ENCODE results near the gene WAPL. TPM values are rescaled to one million over a fixed set of nuclear protein-coding genes. Genes with fewer than 3 reads are reported as not detected.

Gene WAPL
- total and polyA plus RNA-seq, 2 of the 13 experiments (the other 11 are each of a cell fraction or from before 2014, with no cell fraction given): 13.2 to 43.5 TPM

DNA sequence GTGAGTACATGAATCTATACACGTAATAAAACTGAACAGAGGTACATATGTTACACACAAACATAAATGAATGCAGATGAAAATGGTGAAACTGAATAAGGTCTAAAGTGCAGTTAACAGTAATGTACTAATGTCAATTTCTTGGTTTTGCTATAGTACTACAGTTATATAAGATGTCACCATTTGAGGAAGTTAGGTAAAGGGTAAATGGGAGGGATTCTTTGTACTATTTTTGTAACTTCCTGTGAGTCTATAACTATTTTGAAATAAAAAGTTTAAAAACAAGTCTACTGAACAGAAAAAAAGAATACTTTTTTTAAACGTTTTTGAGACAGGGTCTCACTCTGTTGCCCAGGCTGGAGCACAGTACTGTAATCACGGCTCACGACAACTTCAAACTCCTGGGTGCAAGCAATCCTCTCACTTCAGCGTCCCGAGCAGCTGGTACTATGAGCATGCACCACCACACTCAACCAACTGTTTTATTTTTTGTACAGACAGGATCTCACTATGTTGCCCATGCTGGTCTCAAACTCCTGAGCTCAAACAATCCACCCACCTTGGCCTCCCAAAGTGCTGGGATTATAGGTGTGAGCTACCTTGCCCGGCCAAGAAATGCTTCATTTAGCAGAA is 71.5 kb downstream of the WAPL start:
- ChIA-PET CTCF (ENCODE audit: low intra/inter-chr PET ratio, low total read pairs) (no interaction called here), POLR2A (interaction anchor here (0.7 kb wide), 1 partner anchor 10 kb away, joined by 3 read pairs; no protein-coding TSS in a partner anchor)
- intact Hi-C loops (cut with micrococcal nuclease; ENCODE audit: unreplicated experiment) (loop anchor here (1.0 to 10.0 kb wide), 3 partner anchors 9 to 135 kb away; no protein-coding TSS in a partner anchor), in situ Hi-C loops (cut with HindIII; ENCODE audit: extremely low pct_ligation_motif_present, low pct_unique_long_range_greater_than_20kb) (no loop called here)
- Histone ChIP-seq H3K9ac (ENCODE audit: insufficient read depth, low read depth, low read length) (no peak overlapping the region), H3K4me3 (replicated peaks in 1 of 3; ENCODE audit: insufficient read depth in 1 of 3, low read depth in 2 of 3, low read length in 3 of 3) (no peak overlapping the region), H2AFZ (ENCODE audit: low read length) (no peak overlapping the region), H3K27ac (ENCODE audit: extremely low read length, insufficient read depth, low read length) (peak overlapping the region; percentile 33), H3K27me3 (ENCODE audit: control insufficient read depth in 1 of 2, insufficient read depth in 2 of 2, low read length in 2 of 2) (no peaks in the 10 kb centered on the region), H3K36me3 (replicated peaks in 1 of 2; ENCODE audit: control insufficient read depth in 1 of 2, insufficient read depth in 2 of 2, low read length in 2 of 2) (peaks cover 12 to 60% of the 10 kb centered on the region in 2 experiments), H3K4me1 (ENCODE audit: insufficient read depth, low read length) (peaks cover 30% of the 10 kb centered on the region), H3K79me2 (ENCODE audit: insufficient read depth, low read length) (no peaks in the 10 kb centered on the region), H3K4me2 (ENCODE audit: low read depth, low read length) (no peak overlapping the region), H3K9me3 (ENCODE audit: low read length) (no peaks in the 10 kb centered on the region), H4K20me1 (ENCODE audit: insufficient read depth, low read length) (no peaks in the 10 kb centered on the region)
- WGBS (ENCODE audit: low lambda C conversion rate): 93% methylated on average over 7 of the region's 7 CpGs
- DNase-seq (ENCODE audit: low spot score): no peak
- no TSS peak for BruUV-seq (replicated peaks)
- FAIRE-seq: no peak
- TF ChIP-seq CBX2 (IDR thresholded peaks at IDR 0.05; ENCODE audit: low read depth, low read length) (no peak), CBX2 (CRISPR knock-in tag; IDR thresholded peaks at IDR 0.05; ENCODE audit: low read depth) (no peak), ZNF121 (CRISPR knock-in tag; IDR thresholded peaks at IDR 0.05) (peak; percentile 61)
- ATAC-seq: no peak

DNA sequence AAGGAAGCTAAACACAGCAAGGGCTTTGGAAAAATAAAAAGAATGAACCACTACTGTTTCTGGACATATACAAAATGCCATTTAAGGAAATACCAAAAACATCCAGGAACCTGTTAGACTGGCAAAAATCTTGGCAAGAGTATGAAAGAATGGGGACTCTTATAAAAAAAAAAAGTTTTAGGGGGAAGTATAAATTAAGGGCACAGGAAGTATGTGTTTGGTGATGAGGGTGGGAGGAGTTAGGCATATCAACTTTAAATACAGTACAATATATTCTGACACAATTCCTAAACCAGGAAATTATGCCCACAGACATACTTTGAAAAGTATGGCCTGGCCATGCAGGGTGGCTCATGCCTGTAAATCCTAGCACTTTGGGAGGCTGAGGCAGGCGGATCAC is 74.2 kb downstream of the WAPL start:
- Histone ChIP-seq H3K4me1 (ENCODE audit: insufficient read depth, low read length) (peaks cover 52% of the 10 kb centered on the region), H3K9ac (ENCODE audit: insufficient read depth, low read depth, low read length) (no peak overlapping the region), H3K4me2 (ENCODE audit: low read depth, low read length) (no peak overlapping the region), H3K27ac (ENCODE audit: extremely low read length, insufficient read depth, low read length) (no peak overlapping the region), H3K36me3 (replicated peaks in 1 of 2; ENCODE audit: control insufficient read depth in 1 of 2, insufficient read depth in 2 of 2, low read length in 2 of 2) (peaks cover 16 to 64% of the 10 kb centered on the region in 2 experiments), H3K27me3 (ENCODE audit: control insufficient read depth in 1 of 2, insufficient read depth in 2 of 2, low read length in 2 of 2) (no peaks in the 10 kb centered on the region), H2AFZ (ENCODE audit: low read length) (no peak overlapping the region), H3K9me3 (ENCODE audit: low read length) (no peaks in the 10 kb centered on the region), H4K20me1 (ENCODE audit: insufficient read depth, low read length) (no peaks in the 10 kb centered on the region), H3K4me3 (replicated peaks in 1 of 3; ENCODE audit: insufficient read depth in 1 of 3, low read depth in 2 of 3, low read length in 3 of 3) (no peak overlapping the region), H3K79me2 (ENCODE audit: insufficient read depth, low read length) (no peaks in the 10 kb centered on the region)
- POLR2A ChIA-PET: no interaction called here
- in situ Hi-C loops (cut with HindIII; ENCODE audit: extremely low pct_ligation_motif_present, low pct_unique_long_range_greater_than_20kb): no loop called here
- FAIRE-seq (no peak), DNase-seq (ENCODE audit: low spot score) (no peak), ATAC-seq (no peak)
- WGBS (ENCODE audit: low lambda C conversion rate): 92% methylated on average over 1 of the region's 1 CpG
- intact Hi-C loops (cut with micrococcal nuclease; ENCODE audit: unreplicated experiment): no loop called here
- CTCF ChIA-PET (ENCODE audit: low intra/inter-chr PET ratio, low total read pairs): no interaction called here
- BruUV-seq (replicated peaks): no TSS peak
- TF ChIP-seq TSC22D2 (CRISPR knock-in tag; IDR thresholded peaks at IDR 0.05; ENCODE audit: borderline replicate concordance) (no peak), KLF15 (CRISPR knock-in tag; IDR thresholded peaks at IDR 0.05; ENCODE audit: borderline replicate concordance) (no peak), EEA1 (CRISPR knock-in tag; IDR thresholded peaks at IDR 0.05; ENCODE audit: borderline replicate concordance) (no peak), ZBTB21 (CRISPR knock-in tag; IDR thresholded peaks at IDR 0.05) (no peak), SNAI1 (CRISPR knock-in tag; IDR thresholded peaks at IDR 0.05; ENCODE audit: borderline replicate concordance) (no peak), ZBTB40 (IDR thresholded peaks at IDR 0.05) (no peak), ZBTB40 (CRISPR knock-in tag; IDR thresholded peaks at IDR 0.05) (no peak)
